Stomach (tissue), 19 donors: ENCODE results near the gene OR5L2. TPM values are rescaled to one million over a fixed set of nuclear protein-coding genes. Genes with fewer than 3 reads are reported as not detected.

ENCODE experiments used
- DNase-seq, 2 donors: peaks; one replicate each; pipeline versions ENCODE4 v3.0.0 to v3.0.0-alpha.2; 2013 to 2019
- H3K27ac ChIP-seq, 5 donors: fragments of 200-600 bp in 4 of 5; sonication (generic) in 4 of 5; one replicate each; pipeline ENCODE4 v1.5.1; 2013 to 2019; ENCODE audit warnings: mild to moderate bottlenecking in 1 of 5, moderate library complexity in 1 of 5
- H3K27me3 ChIP-seq, 3 donors: fragments of 200-600 bp; sonication (generic); one replicate each; pipeline ENCODE4 v1.5.1; 2017 to 2019; ENCODE audit warnings: mixed run types in 1 of 3
- H3K36me3 ChIP-seq, 4 donors: fragments of 200-600 bp; sonication (generic); 1 replicate in 3 of 4; 2 replicates in 1 of 4; pipeline ENCODE4 v1.5.1; 2016 to 2019
- H3K4me1 ChIP-seq, 4 donors: fragments of 200-600 bp; sonication (generic); one replicate each; pipeline ENCODE4 v1.5.1; 2016 to 2019
- H3K4me3 ChIP-seq, 4 donors: fragments of 200-600 bp; sonication (generic) in 3 of 4; one replicate each; pipeline ENCODE4 v1.5.1; 2016 to 2019; ENCODE audit warnings: mild to moderate bottlenecking in 1 of 4
- H3K9me3 ChIP-seq, 4 donors: fragments of 200-600 bp; sonication (generic); one replicate each; pipeline ENCODE4 v1.5.1; 2016 to 2019
- CTCF ChIP-seq, 7 experiments: fragments of 450-650 bp in 4 of 7; fragments of 200-600 bp in 3 of 7; sonication (generic) in 3 of 7; IDR thresholded peaks; one replicate each; pipeline ENCODE4 v1.5.1; 2016 to 2019; ENCODE audit warnings: antibody characterized with exemption in 7 of 7, control low read depth in 2 of 7, mild to moderate bottlenecking in 1 of 7
- EP300 ChIP-seq: sonication (generic); formaldehyde crosslinking; IDR thresholded peaks from one replicate; pipeline ENCODE4 v1.6.1; 2017; ENCODE audit warnings: antibody characterized with exemption
- POLR2A ChIP-seq, 4 donors: fragments of 450-650 bp; IDR thresholded peaks; one replicate each; pipeline ENCODE4 v1.6.1; 2016; ENCODE audit warnings: antibody characterized with exemption in 4 of 4, control low read depth in 2 of 4, mild to moderate bottlenecking in 1 of 4, moderate library complexity in 1 of 4
- POLR2AphosphoS5 ChIP-seq, 3 donors: sonication (generic); formaldehyde crosslinking; IDR thresholded peaks; one replicate each; pipeline ENCODE4 v1.6.1; 2016; ENCODE audit warnings: antibody characterized with exemption in 3 of 3
- WGBS, 5 donors: extraction: QIAGEN DNeasy Blood & Tissue Kit in 3 of 5; methylation state at CpG; one replicate each; pipeline versions ENCODE4 v1.1.5 to v1.1.7; 2013 to 2018; 5-methylcytosine and 5-hydroxymethylcytosine counted together
- intact Hi-C: fragments of 100-400 bp; cut with DNase I; formaldehyde crosslinking; loops from one replicate; pipeline ENCODE4 v1.15.1; 2023; ENCODE audit warnings: low total_unique reads
- long read RNA-seq, 10 donors: transcript quantifications; one replicate each; lab custom pipeline, GENCODE V29; 2026
- polyA plus RNA-seq, 3 donors: library from polyadenylated mRNA; stranded (reverse); fragments of 200-250 nt; gene quantifications; one replicate each; pipeline ENCODE4 v1.2.3, GENCODE V29; 2013
- total RNA-seq, 5 donors: library from RNA; depleted of rRNA; stranded (reverse); fragments of >200 nt; gene quantifications; one replicate each; pipeline versions ENCODE4 v1.1.0 to v1.2.3, GENCODE V29; 2014 to 2016
- donor health status: healthy with polysubstance abuse.
- donor health status: Bipolar disorder and iron deficiency.
- donor health status: healthy.

The OR5L2 gene
- not detected for total RNA-seq
- not detected for polyA plus RNA-seq
- long read RNA-seq, donor 1, result 0 reads
- long read RNA-seq, donor 2, result 0 reads
- long read RNA-seq, donor 3, result 0 reads
- long read RNA-seq, donor 4, result 0 reads
- long read RNA-seq, donor 5, result 0 reads
- long read RNA-seq, donor 6, result 0 reads
- long read RNA-seq, donor 7, result 0 reads
- long read RNA-seq, donor 8, result 0 reads
- long read RNA-seq, donor 9, result 0 reads
- long read RNA-seq, donor 10, result 0 reads

GRCh38 chr11:55826919-55827318, at the start of gene OR5L2:
Gene OR5L2, plus strand, starts transcription at chr11:55827219. Its CDS starts 0 bp downstream, at chr11:55827219.
- H3K36me3 ChIP-seq, result no peaks in the 10 kb centered on the region
- H3K27ac ChIP-seq, result no peak within 1 kb of the TSS
- no peaks in the 10 kb centered on the region for H3K27me3 ChIP-seq
- no peak within 1 kb of the TSS for H3K4me3 ChIP-seq
- DNase-seq, result no peak
- no peaks in the 10 kb centered on the region for H3K4me1 ChIP-seq
- H3K9me3 ChIP-seq, result peaks cover 0 to 10% (median 2%) of the 10 kb centered on the region in 4 donors
- no peak for TF ChIP-seq EP300
- no peak for TF ChIP-seq CTCF (IDR thresholded peaks at IDR 0.05)
- no peak for TF ChIP-seq POLR2AphosphoS5 (IDR thresholded peaks at IDR 0.05)
- no peak for TF ChIP-seq POLR2A (IDR thresholded peaks at IDR 0.05)
- intact Hi-C loops, result no loop called here

- Histone ChIP-seq H3K36me3 (no peaks in the 10 kb centered on the region), H3K27me3 (no peaks in the 10 kb centered on the region), H3K9me3 (no peaks in the 10 kb centered on the region), H3K4me1 (no peaks in the 10 kb centered on the region), H3K4me3 (no peak overlapping the region), H3K27ac (no peak overlapping the region)
- TF ChIP-seq POLR2A (IDR thresholded peaks at IDR 0.05) (no peak), POLR2AphosphoS5 (IDR thresholded peaks at IDR 0.05) (no peak), EP300 (no peak), CTCF (IDR thresholded peaks at IDR 0.05) (no peak)
- intact Hi-C loops, result no loop called here
- no peak for DNase-seq
- 85 to 89% (median 87%) methylated on average over 1 of the region's 1 CpG for WGBS, 5 donors
Observed at GRCh38 chr11:55791606-55792005, 35.4 kb upstream of the OR5L2 start.

GRCh38 chr11:55793321-55793720, 33.7 kb upstream of the OR5L2 start:
- intact Hi-C loops, result no loop called here
- Histone ChIP-seq H3K4me1 (no peaks in the 10 kb centered on the region), H3K27ac (no peak overlapping the region), H3K9me3 (no peaks in the 10 kb centered on the region), H3K36me3 (no peaks in the 10 kb centered on the region), H3K27me3 (no peaks in the 10 kb centered on the region), H3K4me3 (no peak overlapping the region)
- TF ChIP-seq EP300 (no peak), POLR2A (IDR thresholded peaks at IDR 0.05) (no peak), POLR2AphosphoS5 (IDR thresholded peaks at IDR 0.05) (no peak), CTCF (IDR thresholded peaks at IDR 0.05) (no peak)
- 39 to 72% (median 52%) methylated on average over 2 of the region's 2 CpGs for WGBS, 5 donors
- no peak for DNase-seq

- no peak for DNase-seq
- H3K27ac ChIP-seq, result no peak within 1 kb of the TSS
- TF ChIP-seq POLR2A (IDR thresholded peaks at IDR 0.05), result no peak
- TF ChIP-seq CTCF (IDR thresholded peaks at IDR 0.05), result no peak
- no peak for TF ChIP-seq POLR2AphosphoS5 (IDR thresholded peaks at IDR 0.05)
- no peak for TF ChIP-seq EP300
- no peaks in the 10 kb centered on the region for H3K4me1 ChIP-seq
- peaks cover 0 to 5% (median 0%) of the 10 kb centered on the region in 4 donors for H3K9me3 ChIP-seq
- H3K36me3 ChIP-seq, result no peaks in the 10 kb centered on the region
- no peaks in the 10 kb centered on the region for H3K27me3 ChIP-seq
- intact Hi-C loops, result no loop called here
- H3K4me3 ChIP-seq, result no peak within 1 kb of the TSS
Observed at GRCh38 chr11:55795256-55795655, 31.8 kb upstream of the OR5L2 start, which contains the start of gene OR5D14. Gene OR5D14, plus strand, starts transcription at chr11:55795556. Its CDS starts 0 bp downstream, at chr11:55795556.
